Measurements from ENCODE around the gene ZNF446.
"Not testable (repeated sequence)": the region's sequence is repeated elsewhere in the genome, so short reads cannot be mapped to it uniquely, and the experiment has no call there.

ZNF446 gene

DNA sequence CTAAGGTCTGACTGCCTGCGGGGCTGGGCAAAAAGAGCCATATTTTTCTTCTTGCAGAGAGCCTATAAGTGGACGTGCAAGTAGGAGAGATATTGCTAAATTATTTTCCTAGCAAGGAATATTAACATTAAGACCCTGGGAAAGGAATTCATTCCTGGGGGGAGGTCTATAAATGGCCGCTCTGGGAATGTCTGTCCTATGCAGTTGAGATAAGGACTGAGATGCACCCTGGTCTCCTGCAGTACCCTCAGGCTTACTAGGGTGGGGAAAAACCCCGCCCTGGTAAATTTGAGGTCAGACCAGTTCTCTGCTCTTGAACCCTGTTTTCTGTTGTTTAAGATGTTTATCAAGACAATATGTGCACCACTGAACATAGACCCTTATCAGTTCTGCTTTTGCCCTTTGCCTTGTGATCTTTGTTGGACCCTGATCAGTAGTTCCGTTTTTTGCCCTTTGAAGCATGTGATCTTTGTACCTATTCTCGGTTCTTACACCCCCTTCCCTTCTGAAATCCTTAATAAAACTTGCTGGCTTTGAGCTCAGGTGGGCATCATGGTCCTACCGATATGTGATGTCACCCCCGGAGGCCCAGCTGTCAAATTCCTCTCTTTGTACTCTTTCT is 31.6 kb downstream of the ZNF446 start:
- not testable (repeated sequence) for DNase-seq

DNA sequence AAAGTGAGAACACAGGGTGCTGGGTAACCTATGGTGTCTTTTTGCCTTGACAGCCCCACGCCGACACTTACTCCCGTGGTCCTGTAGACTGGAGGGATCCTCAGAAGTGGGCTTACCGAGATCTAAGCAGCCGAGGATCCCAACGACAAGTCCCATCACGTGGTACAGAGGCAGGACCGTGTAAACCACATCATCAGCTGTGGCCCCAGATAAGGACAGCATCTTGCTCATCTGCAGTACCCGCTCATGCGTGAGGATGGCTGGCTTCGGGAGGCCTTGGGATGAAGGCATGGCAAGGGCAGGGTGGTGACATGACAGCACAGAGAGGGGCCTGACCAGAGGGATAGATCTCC is 33.6 kb downstream of the ZNF446 start:
- no peak for DNase-seq

DNA sequence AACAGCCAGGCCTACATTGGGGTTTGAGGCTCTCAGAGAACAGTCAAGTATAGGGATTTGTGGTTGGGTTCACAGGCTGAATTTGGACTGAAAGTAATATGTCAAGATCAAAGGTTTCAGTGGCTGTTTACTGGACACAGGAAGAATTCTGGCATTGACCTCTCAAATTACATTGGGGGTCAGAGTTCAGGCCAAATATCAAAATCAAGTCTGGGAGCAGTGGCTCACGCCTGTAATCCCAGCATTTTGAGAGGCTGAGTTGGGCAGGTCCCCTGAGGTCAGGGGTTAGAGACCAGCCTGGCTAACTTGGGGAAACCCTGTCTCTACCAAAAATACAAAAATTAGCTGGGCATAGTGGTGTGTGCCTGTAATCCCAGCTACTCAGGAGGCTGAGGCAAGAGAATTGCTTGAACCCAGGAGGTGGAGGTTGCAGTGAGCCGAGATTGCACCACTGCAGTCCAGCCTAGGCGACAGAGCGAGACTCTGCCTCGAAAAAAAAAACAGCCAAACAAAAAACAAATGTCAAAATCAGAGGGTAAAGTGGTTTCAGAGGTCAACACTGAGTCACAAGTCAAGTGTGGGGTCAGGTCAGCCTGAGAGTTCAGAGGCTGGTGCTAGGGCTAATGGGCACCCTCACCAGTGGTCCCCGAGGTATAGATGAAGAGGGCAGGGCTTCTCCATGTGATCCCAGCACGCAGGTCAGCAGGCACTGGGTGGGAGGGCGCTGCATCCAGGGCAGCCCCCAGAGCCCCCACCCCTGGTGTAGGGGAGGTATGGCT is 34.1 kb downstream of the ZNF446 start:
- no peak for DNase-seq

DNA sequence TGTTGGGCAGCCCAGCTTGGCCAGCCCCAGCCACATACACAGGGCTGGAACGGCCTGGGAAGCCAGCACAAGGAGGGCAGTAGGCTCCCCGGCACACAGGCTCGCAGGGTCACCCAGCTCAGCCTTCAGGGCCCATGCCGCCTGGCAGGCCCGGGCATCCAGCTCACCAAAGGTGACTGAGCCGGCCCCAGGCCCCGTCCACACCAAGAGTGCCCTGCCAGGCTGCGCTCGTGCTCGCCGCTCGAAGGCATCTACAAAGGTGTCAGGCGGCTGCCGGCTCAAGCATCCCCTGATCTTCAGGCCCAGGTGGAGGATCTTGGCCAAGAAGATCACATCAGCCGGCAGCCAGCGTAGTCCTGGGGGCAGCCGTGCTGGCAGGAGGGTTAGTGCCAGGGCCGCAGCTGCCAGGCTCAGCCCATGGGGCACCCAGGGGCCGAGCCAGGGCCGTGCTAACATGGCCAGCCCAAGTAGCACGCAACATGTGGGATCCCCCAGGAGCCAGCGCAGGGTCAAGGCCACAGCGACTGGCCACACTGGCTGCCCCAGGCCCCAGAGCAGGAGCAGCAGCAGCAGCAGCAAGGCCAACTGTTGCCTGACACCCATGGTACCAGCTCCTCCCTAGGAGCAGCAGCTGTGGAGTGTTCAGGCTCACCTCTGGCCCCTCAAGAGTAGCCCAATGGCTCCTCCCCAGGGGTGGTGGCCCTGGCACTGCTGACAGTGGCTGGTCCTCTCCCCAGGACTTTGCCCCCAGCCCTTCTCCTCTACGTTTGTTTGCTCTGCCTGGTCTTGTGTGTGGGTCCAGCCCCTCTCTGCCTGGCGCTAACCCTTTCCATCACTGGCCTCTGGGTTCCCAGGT is 35.4 kb downstream of the ZNF446 start, which contains the start of gene SLC27A5:
Gene SLC27A5 (minus strand): TSS at position 640 of the 856 bp plus-strand sequence. CDS start 37 bp downstream, at position 603.
- DNase-seq, result no peak

DNA sequence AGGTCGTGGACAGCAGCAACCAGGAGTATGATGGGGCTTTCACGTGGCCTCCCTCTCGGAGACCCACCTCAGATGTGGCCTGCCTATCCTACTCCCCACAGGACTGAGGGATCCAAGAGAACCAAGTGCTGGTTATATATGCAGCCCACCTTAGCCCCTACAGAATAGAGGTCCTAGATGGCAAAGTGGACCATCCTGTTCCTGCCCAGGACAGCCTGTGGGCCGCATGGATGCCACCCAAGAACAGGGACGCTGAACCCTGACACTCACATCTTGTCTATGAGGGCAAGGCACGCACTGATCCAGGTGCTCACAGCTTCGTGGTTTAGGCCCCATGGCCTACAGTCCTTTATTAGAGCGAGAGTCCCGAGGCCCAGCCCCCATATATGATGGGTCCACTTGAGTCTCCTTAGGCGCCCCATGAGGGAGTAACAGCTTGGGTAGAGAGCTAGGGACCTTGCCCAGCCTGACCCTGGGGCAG is 37.1 kb downstream of the ZNF446 start:
- DNase-seq, result no peak

DNA sequence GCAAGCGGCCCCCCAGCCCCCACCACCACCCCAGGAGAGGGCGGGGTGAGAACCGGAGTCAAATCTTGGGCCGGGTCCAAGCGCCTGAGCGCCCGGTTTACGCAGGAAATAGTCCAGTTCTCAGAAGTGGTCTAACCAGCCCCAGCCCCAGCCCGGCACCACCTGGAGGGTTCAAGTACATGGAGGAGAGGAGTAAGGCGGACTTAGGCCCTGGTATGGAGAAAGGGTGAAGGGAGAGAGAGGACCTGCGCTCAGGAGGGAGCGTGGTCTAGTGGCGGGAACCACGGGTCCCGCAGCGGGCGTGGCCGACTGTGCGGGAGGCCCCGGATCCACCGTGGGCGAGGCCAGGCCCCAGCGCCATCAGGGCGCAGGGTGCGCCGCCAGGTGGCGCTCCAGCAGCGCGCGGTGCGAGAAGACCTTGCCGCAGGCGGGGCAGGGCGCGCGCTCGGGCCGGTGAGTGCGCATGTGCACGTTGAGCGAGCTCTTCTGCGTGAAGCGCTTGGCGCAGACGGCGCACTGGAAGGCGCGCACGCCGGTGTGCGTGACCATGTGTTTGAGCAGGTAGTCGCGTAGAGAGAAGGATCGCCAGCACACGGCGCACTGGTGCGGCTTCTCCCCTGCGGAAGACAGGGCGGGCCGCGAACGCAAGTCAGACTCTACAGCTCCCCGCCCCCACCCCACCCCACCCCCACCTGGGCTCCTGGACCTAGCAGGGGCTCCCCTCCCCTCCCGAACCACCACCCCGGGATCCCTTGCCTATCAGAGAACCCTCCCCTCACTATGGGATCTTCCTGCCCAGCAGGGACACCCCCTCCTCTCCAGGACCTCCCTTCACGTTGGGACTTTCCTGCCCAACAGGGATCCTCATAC is 37.8 kb downstream of the ZNF446 start:
- DNase-seq, result peak; percentile 86 to 94 (median 90)

DNA sequence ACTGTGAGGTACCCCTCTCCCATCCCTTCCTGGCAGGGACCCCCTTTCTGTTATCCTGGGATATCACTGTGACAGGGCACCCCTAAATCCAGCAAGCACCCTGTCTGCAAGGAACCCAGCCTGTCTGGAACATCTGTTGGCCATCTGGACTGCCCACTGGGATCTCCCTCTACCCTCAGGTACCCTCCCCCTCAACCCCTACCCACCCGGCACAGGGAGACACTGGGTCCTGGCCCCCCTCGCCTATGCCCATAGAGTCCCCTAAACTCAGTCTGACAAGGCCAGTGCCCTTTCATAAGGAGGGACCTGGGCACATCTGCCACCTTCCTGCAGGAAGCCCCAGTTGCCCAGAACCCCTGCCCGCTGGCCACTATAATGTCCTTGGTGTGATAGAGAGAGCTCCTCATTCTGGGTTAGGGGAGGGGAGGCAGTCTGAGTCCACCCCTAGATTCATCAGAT is 38.4 kb downstream of the ZNF446 start:
- DNase-seq, result no peak

DNA sequence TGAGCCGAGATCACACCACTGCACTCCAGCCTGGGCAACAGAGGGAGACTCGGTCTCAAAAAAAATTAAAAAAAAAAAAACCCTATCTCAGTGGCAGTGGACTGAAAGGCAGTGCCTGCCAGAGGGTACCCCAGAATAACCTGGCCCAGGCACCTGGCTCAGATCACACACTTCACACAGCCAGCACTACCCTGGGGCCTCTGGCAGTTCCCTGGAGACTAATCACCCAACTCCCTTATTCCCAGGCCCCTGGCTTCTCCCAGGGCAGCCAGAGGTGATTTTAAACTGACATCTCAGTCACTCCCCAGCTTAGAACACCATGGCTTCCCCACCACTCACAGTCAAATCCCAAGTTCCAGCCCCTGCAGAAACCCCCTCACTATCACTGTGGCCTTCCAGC is 39.1 kb downstream of the ZNF446 start:
- no peak for DNase-seq

DNA sequence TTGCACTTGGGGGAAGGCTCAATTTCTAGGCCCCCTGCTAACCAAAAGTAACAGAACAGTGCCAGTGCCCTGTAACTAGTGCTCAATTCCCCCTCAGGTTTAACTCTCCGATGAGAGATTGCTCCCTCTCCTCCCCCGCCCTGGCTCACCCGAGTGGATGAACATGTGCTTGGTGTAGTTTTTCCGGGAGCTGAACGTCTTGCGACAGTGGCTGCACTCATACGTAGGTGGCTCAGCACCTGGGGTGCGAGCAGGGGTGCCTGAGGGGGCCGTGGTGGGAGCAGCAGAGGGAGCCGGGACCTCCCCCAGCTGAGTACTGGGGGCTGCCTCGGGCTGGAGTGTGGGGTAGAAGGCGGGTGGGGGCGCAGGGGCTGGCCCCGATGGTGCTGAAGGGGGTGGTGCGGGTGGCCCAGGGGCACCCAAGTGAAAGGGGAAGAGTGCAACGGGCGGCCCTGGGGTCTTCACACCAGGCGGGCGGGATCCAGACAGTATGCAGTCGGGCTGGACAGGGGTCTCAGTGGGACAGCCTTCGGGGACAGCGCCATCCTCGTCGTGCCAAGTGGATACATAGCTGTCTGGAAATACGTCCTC is 40.2 kb downstream of the ZNF446 start:
- DNase-seq, result no peak

DNA sequence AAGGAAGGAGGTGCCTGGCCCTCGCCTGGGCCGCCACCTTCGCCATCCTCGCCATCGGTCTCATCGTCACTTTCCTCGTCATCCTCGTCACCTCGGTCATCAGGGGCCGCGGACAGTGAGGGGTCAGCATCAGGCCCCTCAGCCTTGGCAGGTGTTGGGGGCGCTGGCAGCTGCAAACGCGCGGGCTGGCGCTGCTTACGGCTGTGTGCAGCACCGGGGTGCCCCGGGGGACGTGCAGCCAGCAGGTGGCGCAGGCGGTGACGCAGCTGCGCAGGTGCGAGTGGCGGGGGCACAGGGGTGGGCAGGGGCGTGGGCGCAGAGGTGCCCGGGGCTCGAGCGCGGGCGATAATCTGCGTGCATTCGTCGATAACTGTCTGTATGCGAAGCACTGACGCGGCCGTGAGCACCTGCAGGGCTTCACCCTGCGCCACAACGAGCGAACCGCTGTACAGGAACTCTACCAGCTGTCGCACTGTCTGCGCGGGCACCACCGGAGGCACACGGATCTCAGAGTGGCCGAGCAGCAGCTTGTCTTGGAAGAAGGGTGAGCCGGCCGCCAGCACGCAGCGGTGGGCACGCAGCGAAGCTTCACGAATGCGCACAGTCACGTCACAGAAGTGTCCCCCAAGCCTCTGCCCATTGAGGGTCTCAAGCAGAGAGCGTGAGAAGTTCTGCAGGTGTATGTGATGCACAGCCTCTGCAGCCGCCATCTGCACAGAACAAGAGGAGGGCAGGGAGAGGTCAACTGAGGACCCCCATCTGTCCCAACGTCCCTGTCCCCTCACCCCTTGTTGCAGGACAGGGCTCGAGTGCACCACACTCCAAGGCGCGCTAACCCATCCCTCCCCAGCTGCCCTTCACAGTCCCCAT is 41.0 kb downstream of the ZNF446 start:
- no peak for DNase-seq

DNA sequence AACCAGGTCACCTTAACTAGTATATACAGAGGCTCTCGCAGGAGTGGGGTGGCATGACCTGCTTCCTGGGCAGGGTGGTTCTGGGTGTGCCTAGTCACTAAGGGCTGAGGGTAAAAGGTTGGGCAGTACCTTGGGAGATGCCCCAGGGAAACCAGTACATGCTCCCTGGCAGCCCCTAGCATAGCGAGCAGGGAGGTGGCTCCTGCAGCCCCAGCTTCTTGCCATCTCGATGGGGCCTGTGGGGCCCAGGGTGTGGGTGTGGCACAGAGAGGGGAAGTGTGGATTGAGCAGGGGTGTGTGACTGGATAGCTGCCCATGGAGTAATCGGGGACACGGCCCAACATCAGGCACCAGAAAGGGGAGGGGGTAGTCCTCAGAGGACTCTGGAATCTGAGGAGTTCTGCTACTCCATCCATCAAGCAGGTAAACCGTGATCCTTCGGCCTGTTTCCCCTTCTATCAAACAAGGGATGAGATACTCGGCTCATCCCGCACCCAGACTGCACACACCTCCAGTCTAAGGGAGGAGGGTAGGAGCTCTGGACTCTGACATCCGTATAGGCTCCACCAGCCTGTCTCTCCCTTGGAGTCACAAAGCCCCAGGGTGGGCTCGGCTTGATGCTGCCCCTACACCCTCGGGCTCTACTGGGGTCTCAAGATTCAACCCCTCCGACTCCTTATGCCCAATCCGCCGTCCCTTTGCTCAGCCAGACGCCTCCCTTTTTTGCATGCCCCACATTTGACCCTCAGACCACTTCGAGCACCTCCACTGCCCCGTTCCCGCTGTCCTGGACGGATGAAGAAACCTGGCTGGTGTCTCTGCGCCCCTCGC is 42.3 kb downstream of the ZNF446 start:
- no peak for DNase-seq

DNA sequence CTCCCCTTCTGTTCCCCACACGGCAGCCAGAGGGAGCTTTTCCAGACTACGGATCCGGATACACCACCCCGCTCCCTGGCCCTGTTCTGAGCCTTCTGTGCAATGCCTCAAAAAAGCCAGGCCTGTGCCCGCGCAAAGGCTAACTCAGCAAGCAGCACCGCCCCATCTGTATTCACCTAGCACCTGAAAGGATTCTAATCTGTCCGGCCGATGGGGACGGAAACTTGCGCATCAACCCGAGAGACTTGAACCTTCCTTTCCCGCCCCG is 42.9 kb downstream of the ZNF446 start:
- peak; percentile 24 to 65 (median 48) for DNase-seq

DNA sequence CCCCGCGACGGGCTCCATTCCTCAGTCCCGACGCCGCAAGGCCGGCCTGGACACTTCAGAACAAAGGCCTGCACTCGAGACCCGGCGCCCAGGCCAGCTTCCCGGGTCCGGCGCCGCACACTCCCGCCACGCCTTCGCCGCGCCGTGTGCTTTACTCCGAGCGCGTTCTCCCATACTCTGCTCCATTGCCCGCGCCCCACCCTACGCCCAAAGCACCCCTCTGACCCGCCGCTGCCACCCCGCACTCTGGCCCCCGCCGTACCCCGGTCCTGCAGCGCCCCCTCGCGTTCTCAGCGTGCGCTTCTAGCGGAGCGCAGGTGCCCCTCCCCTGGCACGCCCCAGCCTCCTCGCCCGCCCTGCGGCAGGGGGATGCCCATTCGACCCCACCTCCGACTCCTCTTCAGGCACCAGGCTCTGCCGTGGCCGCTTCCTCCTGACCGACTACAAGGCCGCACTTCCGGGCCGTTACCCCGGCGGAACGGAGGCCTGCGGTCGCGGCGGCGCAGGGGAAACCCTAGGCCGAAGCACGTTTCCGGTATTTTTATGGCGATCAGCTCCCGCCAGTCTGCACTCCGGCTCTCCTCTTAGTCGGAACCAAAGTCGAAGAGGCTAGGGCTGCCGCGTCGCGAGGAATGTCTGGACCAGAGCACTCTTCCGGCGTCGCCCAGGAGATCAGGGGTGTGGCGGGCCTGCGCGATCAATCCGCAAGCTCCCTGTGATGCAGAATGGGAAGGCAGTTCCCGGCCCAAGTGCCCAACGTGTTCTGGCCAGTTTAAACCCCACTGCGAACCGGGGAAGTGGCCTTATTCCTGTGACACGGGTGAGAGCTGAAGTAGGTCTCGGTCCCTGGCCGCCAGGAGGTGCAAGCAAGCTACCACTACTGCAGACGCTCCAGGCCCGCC is 43.5 kb downstream of the ZNF446 start, which contains the start of gene ZBTB45:
Gene ZBTB45 (minus strand): TSS at position 456 of the 902 bp plus-strand sequence. CDS start 2,137 bp downstream, outside the sequence.
- peak; percentile 79 to 95 (median 88) for DNase-seq

DNA sequence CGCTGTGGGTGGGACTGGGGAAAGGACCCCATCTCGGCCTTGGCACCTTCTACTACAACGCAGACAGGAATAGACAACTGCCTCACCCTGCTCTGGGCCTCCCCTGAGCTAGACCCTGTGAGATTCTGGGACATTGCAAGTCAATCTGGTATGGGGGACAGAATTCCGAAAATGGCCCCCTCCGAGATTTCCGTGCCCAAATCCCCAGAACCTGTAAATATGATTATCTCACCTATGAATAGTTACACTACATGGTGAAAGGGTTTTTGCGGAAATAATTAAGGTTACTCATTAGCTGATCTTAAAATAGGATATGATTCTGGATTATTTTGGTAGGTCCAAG is 44.1 kb downstream of the ZNF446 start:
- DNase-seq, result no peak

DNA sequence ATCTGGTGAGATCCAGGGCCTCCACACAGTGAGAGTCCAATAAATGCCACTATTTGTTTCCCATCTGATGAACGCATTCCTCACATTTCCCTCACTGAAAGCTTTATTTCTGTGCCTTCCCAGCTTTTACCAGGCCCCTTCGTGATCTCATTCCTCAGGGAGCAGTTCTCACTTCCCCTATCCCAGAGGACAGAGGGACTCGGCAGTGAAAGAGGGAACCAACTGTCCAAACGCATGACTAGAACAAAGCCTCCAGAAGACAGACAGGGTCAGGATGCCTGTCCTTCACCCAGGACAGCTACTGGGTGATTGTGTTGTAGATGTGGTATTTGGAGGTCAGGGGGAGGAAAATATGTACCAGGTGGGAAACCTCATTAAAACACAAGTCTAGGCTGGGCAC is 45.5 kb downstream of the ZNF446 start:
- DNase-seq, result no peak

DNA sequence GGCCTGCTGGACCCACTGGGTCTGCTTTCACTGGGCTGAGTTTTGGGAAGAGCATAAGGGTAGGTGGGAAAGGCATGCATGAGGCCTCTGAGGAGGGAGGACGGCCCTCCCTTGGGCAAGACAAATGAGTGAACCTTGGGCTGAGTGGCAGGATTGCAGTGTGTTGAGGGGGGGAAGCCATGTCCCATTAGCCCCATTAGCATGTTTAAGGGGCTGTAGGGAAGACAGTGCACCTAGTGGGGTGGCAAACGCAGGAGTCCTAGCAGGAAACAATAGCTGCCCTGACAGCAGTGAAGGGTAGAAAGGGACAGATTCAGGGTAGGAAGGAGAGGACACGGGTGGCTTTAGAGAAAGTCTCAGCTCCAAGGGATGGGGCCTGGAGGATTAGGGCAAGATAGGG is 46.6 kb downstream of the ZNF446 start:
- no peak for DNase-seq

DNA sequence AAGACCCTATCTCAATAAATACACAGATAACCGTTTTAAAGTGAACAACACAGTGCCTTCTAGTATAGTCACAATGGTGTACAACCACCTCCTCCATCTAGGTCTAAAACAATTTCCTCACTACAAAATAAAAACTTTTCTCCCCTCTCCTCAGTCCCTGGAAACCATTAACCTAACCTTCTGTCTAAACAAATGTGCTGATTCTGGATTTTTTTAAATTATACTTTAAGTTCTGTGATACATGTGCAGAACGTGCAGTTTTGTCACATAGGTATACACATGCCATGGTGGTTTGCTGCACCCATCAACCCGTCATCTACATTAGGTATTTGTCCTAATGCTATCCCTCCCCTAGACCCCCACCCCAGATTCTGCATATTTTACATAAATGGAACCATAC is 53.3 kb downstream of the ZNF446 start:
- DNase-seq, result no peak
